ENCODE results near the gene MID1IP1.

DNA sequence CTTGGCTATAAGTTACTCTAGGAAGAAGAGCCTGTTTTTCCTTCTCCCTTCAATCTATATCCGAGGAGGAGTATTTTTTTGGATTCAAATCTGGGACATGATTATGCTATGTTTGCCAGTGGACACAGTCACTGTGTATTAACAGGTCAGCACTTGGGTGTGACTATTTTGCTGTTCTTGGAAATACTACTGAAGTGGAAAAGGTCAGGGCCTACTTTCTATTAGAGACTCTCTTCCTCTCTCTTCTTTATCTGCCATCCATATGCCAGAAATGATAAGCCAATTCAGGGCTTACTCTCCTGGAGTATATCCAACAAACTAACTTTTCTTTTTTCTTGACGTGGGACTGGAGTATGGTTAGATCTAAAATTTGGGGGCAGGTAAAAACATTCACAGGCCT is 40.5 kb downstream of the MID1IP1 start:
- no peak for TF ChIP-seq CTCF (IDR thresholded peaks at IDR 0.05)
- no peak for TF ChIP-seq ZFX (IDR thresholded peaks at IDR 0.05; ENCODE audit: borderline replicate concordance)
